Activated CD4-positive, alpha-beta memory T cell treated with anti-CD3 and anti-CD28 coated beads for 36 hours (primary cell): ENCODE results near the gene TSPAN3. TPM values are rescaled to one million over a fixed set of nuclear protein-coding genes. Genes with fewer than 3 reads are reported as not detected.

Source experiments
- total RNA-seq, 2 experiments: library from RNA; stranded (reverse); gene quantifications; one replicate each; pipeline ENCODE4 v1.2.3, GENCODE V29; 2021

Gene TSPAN3
- total RNA-seq, 2 experiments from 2014 or later = 28.9 to 29.1 TPM

Other genes starting within 250 kb of the TSPAN3 start
- gene SCAPER, start 165.8 kb downstream of the TSPAN3 start, total RNA-seq = 10 to 100 TPM; 21.5 to 22.9 TPM
- 10 to 100 TPM; 27.0 to 27.6 TPM for gene RCN2, start 139.4 kb downstream of the TSPAN3 start, total RNA-seq
- 100 to 1,000 TPM; 155 to 164 TPM for gene PSTPIP1, start 76.0 kb downstream of the TSPAN3 start, total RNA-seq